Measurements from ENCODE around the gene MTX1. TPM values are rescaled to one million over a fixed set of nuclear protein-coding genes. Genes with fewer than 3 reads are reported as not detected.

Gene MTX1
- total and polyA plus RNA-seq, 9 of the 15 experiments (the other 6 are each of a cell fraction or from before 2014, with no cell fraction given), result 29.1 to 98.4 (median 66.9) TPM

DNA sequence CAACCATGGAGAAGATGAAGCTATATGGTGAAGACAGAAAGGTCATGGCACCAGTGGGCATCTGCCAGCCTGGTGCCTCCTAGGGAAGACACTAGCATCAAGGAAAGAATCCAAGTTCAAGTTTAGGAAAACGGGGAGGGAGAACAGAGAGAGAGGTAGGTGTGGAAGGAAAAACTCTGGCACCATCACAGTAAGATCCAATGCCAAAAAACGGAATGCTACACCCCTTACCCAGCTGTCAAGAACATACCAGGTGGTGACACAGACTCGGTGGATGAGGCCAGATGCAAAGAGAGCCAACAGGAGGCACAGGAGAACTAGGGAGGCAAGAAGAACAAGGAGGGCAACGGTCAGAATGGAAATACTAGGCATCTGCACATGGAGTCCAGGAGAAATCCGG lies 39.0 kb upstream of the MTX1 start:
- intact Hi-C loops (cut with micrococcal nuclease) (loop anchor here (5.0 kb wide), 1 partner anchor 57 kb away; no protein-coding TSS in a partner anchor), in situ Hi-C loops (cut with MboI) (loop anchor here (5.0 kb wide), 1 partner anchor 77 kb away; no protein-coding TSS in a partner anchor)
- no peak overlapping the region for H3K4me2 ChIP-seq (ENCODE audit: insufficient read depth, low read length)
- no peak overlapping the region for H2AFZ ChIP-seq (ENCODE audit: low read depth, low read length)
- FAIRE-seq, result no peak
- no peak for ATAC-seq
- H3K9me1 ChIP-seq (ENCODE audit: control insufficient read depth, insufficient read depth, low read length), result no peaks in the 10 kb centered on the region
- no peaks in the 10 kb centered on the region for H3K9me3 ChIP-seq (replicated peaks; ENCODE audit: control insufficient read depth, insufficient read depth, low read depth, low read length)
- H3K4me1 ChIP-seq (replicated peaks in 1 of 2; ENCODE audit: control insufficient read depth in 2 of 2, insufficient read depth in 2 of 2, low read length in 2 of 2), result peaks cover 16 to 30% of the 10 kb centered on the region in 2 experiments; a peak in 4 of 5 replicates
- ChIA-PET POLR2A (no interaction called here), CTCF (ENCODE audit: low intra/inter-chr PET ratio) (no interaction called here)
- peaks cover 35% of the 10 kb centered on the region for H3K36me3 ChIP-seq (ENCODE audit: control insufficient read depth, insufficient read depth, low read length)
- H3K9ac ChIP-seq (ENCODE audit: insufficient read depth in 1 of 2, low read depth in 2 of 2, low read length in 2 of 2), result no peak overlapping the region
- no TSS peak for BruUV-seq (replicated peaks)
- H3K27me3 ChIP-seq (ENCODE audit: control insufficient read depth in 2 of 2, insufficient read depth in 2 of 2, low read length in 2 of 2), result no peaks in the 10 kb centered on the region
- WGBS (ENCODE audit: insufficient coverage, low coverage, missing lambda C conversion rate), result 60% methylated on average over 5 of the region's 5 CpGs
- no peak for TF ChIP-seq FUS (optimal IDR thresholded peaks at IDR 0.05; ENCODE audit: low read depth, low read length)
- TF ChIP-seq, protein P1, sequence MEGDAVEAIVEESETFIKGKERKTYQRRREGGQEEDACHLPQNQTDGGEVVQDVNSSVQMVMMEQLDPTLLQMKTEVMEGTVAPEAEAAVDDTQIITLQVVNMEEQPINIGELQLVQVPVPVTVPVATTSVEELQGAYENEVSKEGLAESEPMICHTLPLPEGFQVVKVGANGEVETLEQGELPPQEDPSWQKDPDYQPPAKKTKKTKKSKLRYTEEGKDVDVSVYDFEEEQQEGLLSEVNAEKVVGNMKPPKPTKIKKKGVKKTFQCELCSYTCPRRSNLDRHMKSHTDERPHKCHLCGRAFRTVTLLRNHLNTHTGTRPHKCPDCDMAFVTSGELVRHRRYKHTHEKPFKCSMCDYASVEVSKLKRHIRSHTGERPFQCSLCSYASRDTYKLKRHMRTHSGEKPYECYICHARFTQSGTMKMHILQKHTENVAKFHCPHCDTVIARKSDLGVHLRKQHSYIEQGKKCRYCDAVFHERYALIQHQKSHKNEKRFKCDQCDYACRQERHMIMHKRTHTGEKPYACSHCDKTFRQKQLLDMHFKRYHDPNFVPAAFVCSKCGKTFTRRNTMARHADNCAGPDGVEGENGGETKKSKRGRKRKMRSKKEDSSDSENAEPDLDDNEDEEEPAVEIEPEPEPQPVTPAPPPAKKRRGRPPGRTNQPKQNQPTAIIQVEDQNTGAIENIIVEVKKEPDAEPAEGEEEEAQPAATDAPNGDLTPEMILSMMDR (IDR thresholded peaks at IDR 0.05 in 2 of 3, conservative IDR thresholded peaks at IDR 0.05 in 1 of 3; ENCODE audit: insufficient read depth in 2 of 3, low read depth in 1 of 3, low read length in 3 of 3), result no peak
- TF ChIP-seq POLR2B (IDR thresholded peaks at IDR 0.05; ENCODE audit: low read depth, partially characterized antibody), result no peak
- no peak for TF ChIP-seq HMG20A (CRISPR knock-in tag; conservative IDR thresholded peaks at IDR 0.05)
- TF ChIP-seq, protein P2, sequence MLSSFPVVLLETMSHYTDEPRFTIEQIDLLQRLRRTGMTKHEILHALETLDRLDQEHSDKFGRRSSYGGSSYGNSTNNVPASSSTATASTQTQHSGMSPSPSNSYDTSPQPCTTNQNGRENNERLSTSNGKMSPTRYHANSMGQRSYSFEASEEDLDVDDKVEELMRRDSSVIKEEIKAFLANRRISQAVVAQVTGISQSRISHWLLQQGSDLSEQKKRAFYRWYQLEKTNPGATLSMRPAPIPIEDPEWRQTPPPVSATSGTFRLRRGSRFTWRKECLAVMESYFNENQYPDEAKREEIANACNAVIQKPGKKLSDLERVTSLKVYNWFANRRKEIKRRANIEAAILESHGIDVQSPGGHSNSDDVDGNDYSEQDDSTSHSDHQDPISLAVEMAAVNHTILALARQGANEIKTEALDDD (IDR thresholded peaks at IDR 0.05), result no peak
- no peak overlapping the region for H3K27ac ChIP-seq (ENCODE audit: extremely low read depth, low read depth, low read length)
- no peaks in the 10 kb centered on the region for H4K20me1 ChIP-seq (replicated peaks; ENCODE audit: control insufficient read depth, insufficient read depth, low read length)
- H3K79me2 ChIP-seq (ENCODE audit: control insufficient read depth, insufficient read depth, low read length), result peaks cover 15% of the 10 kb centered on the region
- DNase-seq (ENCODE audit: extremely low read depth in 1 of 4, low spot score in 3 of 4), result peak in 1 of 4 experiments; percentile 0
- H3K4me3 ChIP-seq, result no peak overlapping the region

Data from K562 (cell line).